Thymus (tissue), 11 donors: ENCODE measurements around the gene PAN2. TPM values are rescaled to one million over a fixed set of nuclear protein-coding genes. Genes with fewer than 3 reads are reported as not detected.
A peak's percentile ranks its signal among the peaks of the same experiment; 100 is the strongest.
"Not testable (repeated sequence)": the region's sequence is repeated elsewhere in the genome, so short reads cannot be mapped to it uniquely, and the experiment has no call there.

ENCODE experiments used
- DNase-seq, 9 donors: peaks; one replicate each; pipeline ENCODE4 v3.0.0-alpha.2; 2013; ENCODE audit warnings: low spot score in 9 of 9, low read depth in 6 of 9, missing footprints in 1 of 9
- H3K27ac ChIP-seq, 2 donors: one replicate each; pipeline ENCODE4 v1.5.1; 2013; ENCODE audit warnings: control low read depth in 1 of 2, low read depth in 1 of 2, low read length in 1 of 2, mild to moderate bottlenecking in 1 of 2, moderate library complexity in 1 of 2
- H3K27me3 ChIP-seq, 2 donors: one replicate each; pipeline ENCODE4 v1.5.1; 2013; ENCODE audit warnings: low read length in 1 of 2; ENCODE audit not compliant: control insufficient read depth in 2 of 2, insufficient read depth in 1 of 2
- H3K36me3 ChIP-seq, 2 donors: one replicate each; pipeline ENCODE4 v1.5.1; 2013; ENCODE audit warnings: low read length in 1 of 2, mild to moderate bottlenecking in 1 of 2, moderate library complexity in 1 of 2; ENCODE audit not compliant: control insufficient read depth in 2 of 2, insufficient read depth in 2 of 2
- H3K4me1 ChIP-seq, 2 donors: one replicate each; pipeline ENCODE4 v1.5.1; 2013; ENCODE audit warnings: low read length in 2 of 2; ENCODE audit not compliant: control insufficient read depth in 2 of 2, insufficient read depth in 2 of 2
- H3K4me3 ChIP-seq, 2 donors: one replicate each; pipeline ENCODE4 v1.5.1; 2013; ENCODE audit warnings: low read length in 2 of 2, control low read depth in 1 of 2, mild to moderate bottlenecking in 1 of 2
- H3K9me3 ChIP-seq, 2 donors: one replicate each; pipeline ENCODE4 v1.5.1; 2013; ENCODE audit warnings: low read length in 1 of 2, mild to moderate bottlenecking in 1 of 2; ENCODE audit not compliant: control insufficient read depth in 2 of 2, insufficient read depth in 1 of 2
- WGBS: extraction: QIAGEN DNeasy Blood & Tissue Kit; methylation state at CpG from one replicate; pipeline ENCODE4 v1.1.7; 2013; 5-methylcytosine and 5-hydroxymethylcytosine counted together
- polyA plus RNA-seq: library from polyadenylated mRNA; stranded (reverse); fragments of 200-250 nt; gene quantifications from one replicate; pipeline ENCODE4 v1.2.3, GENCODE V29; 2013
- total RNA-seq: library from RNA; stranded (reverse); fragments of 120-200 nt; gene quantifications from one replicate; pipeline ENCODE4 v1.2.4, GENCODE V29; 2013
- donor health status: healthy.

Gene PAN2
- total and polyA plus RNA-seq, 2 donors: 36.3 to 71.4 TPM

GRCh38 chr12:56334490-56334793 lies 642 bp upstream of the PAN2 start:
- H3K4me3 ChIP-seq: peak overlapping the region; percentile 84 to 85
- no peaks in the 10 kb centered on the region for H3K36me3 ChIP-seq
- DNase-seq: no peak
- no peaks in the 10 kb centered on the region for H3K9me3 ChIP-seq
- H3K27me3 ChIP-seq: no peaks in the 10 kb centered on the region
- peak overlapping the region; percentile 97 to 98 for H3K27ac ChIP-seq
- WGBS: 7% methylated on average over 6 of the region's 6 CpGs
- H3K4me1 ChIP-seq: peaks cover 22 to 40% of the 10 kb centered on the region in 2 donors

- WGBS: 16% methylated on average over 8 of the region's 8 CpGs
- Histone ChIP-seq H3K9me3 (no peaks in the 10 kb centered on the region), H3K4me1 (peaks cover 16 to 29% of the 10 kb centered on the region in 2 donors), H3K27ac (peak overlapping the region; percentile 97 to 98), H3K36me3 (peaks cover under 1 to 4% of the 10 kb centered on the region in 2 donors), H3K27me3 (no peaks in the 10 kb centered on the region), H3K4me3 (peak overlapping the region; percentile 84 to 85)
- peak in 2 of 9 donors; percentile 15 to 30 for DNase-seq
Observed at GRCh38 chr12:56333197-56333678, 562 bp downstream of the PAN2 start.

GRCh38 chr12:56332512-56333196 lies 1.1 kb downstream of the PAN2 start:
- peaks cover 4 to 10% of the 10 kb centered on the region in 2 donors for H3K36me3 ChIP-seq
- peak overlapping the region; percentile 84 to 85 for H3K4me3 ChIP-seq
- no peaks in the 10 kb centered on the region for H3K9me3 ChIP-seq
- WGBS: 96% methylated on average over 11 of the region's 11 CpGs
- H3K27ac ChIP-seq: peak overlapping the region; percentile 97 to 98
- H3K4me1 ChIP-seq: peaks cover 15 to 23% of the 10 kb centered on the region in 2 donors
- no peaks in the 10 kb centered on the region for H3K27me3 ChIP-seq
- DNase-seq: no peak

GRCh38 chr12:56330936-56331490 lies 2.8 kb downstream of the PAN2 start:
- H3K4me3 ChIP-seq: no peak overlapping the region
- no peaks in the 10 kb centered on the region for H3K27me3 ChIP-seq
- peaks cover 15 to 21% of the 10 kb centered on the region in 2 donors for H3K4me1 ChIP-seq
- WGBS: 97% methylated on average over 7 of the region's 7 CpGs
- peaks cover 21 to 27% of the 10 kb centered on the region in 2 donors for H3K36me3 ChIP-seq
- no peak for DNase-seq
- no peak overlapping the region for H3K27ac ChIP-seq
- H3K9me3 ChIP-seq: no peaks in the 10 kb centered on the region

GRCh38 chr12:56326533-56326932 lies 7.3 kb downstream of the PAN2 start:
- WGBS: 95% methylated on average over 6 of the region's 6 CpGs
- H3K4me3 ChIP-seq: no peak overlapping the region
- no peaks in the 10 kb centered on the region for H3K27me3 ChIP-seq
- H3K27ac ChIP-seq: no peak overlapping the region
- no peaks in the 10 kb centered on the region for H3K4me1 ChIP-seq
- no peaks in the 10 kb centered on the region for H3K9me3 ChIP-seq
- DNase-seq: no peak
- H3K36me3 ChIP-seq: peaks cover 61 to 69% of the 10 kb centered on the region in 2 donors

GRCh38 chr12:56326126-56326525 lies 7.7 kb downstream of the PAN2 start:
- H3K36me3 ChIP-seq: peaks cover 61 to 69% of the 10 kb centered on the region in 2 donors
- no peak overlapping the region for H3K27ac ChIP-seq
- DNase-seq: no peak
- H3K4me1 ChIP-seq: no peaks in the 10 kb centered on the region
- H3K9me3 ChIP-seq: no peaks in the 10 kb centered on the region
- H3K27me3 ChIP-seq: no peaks in the 10 kb centered on the region
- WGBS: 97% methylated on average over 8 of the region's 8 CpGs
- no peak overlapping the region for H3K4me3 ChIP-seq

- Histone ChIP-seq H3K4me3 (no peak overlapping the region), H3K9me3 (no peaks in the 10 kb centered on the region), H3K27me3 (no peaks in the 10 kb centered on the region), H3K36me3 (peaks cover 73 to 82% of the 10 kb centered on the region in 2 donors), H3K4me1 (no peaks in the 10 kb centered on the region), H3K27ac (no peak overlapping the region)
- WGBS: 97% methylated on average over 6 of the region's 6 CpGs
- DNase-seq: no peak
Observed at GRCh38 chr12:56324206-56324605, 9.6 kb downstream of the PAN2 start.

- DNase-seq, H3K27ac ChIP-seq, H3K4me1 ChIP-seq, H3K4me3 ChIP-seq, H3K9me3 ChIP-seq, H3K27me3 ChIP-seq: not testable (repeated sequence)
- WGBS: 98% methylated on average over 8 of the region's 8 CpGs
- H3K36me3 ChIP-seq: peaks cover 64 to 80% of the 10 kb centered on the region in 2 donors
Observed at GRCh38 chr12:56321610-56322009, 12.2 kb downstream of the PAN2 start.

GRCh38 chr12:56321027-56321426 lies 12.8 kb downstream of the PAN2 start:
- Histone ChIP-seq H3K27ac (no peak overlapping the region), H3K27me3 (no peaks in the 10 kb centered on the region), H3K4me3 (no peak overlapping the region), H3K4me1 (peaks cover 0 to 5% of the 10 kb centered on the region in 2 donors), H3K36me3 (peaks cover 58 to 74% of the 10 kb centered on the region in 2 donors), H3K9me3 (no peaks in the 10 kb centered on the region)
- no peak for DNase-seq
- 97% methylated on average over 2 of the region's 2 CpGs for WGBS
